Effector CD8-positive, alpha-beta T cell (primary cell): ENCODE data around the gene FARP2.

Experiments
- DNase-seq: peaks from one replicate; lab custom pipeline; 2025; lab: John Stamatoyannopoulos, UW

Gene FARP2

GRCh38 chr2:241485172-241485911 is 129.3 kb downstream of the FARP2 start:
- DNase-seq = no peak

GRCh38 chr2:241489088-241489487 is 133.0 kb downstream of the FARP2 start:
- DNase-seq = no peak

- DNase-seq = no peak
Observed at GRCh38 chr2:241489733-241490680, 133.9 kb downstream of the FARP2 start.

- no peak for DNase-seq
Observed at GRCh38 chr2:241490825-241491506, 134.9 kb downstream of the FARP2 start.

- DNase-seq = no peak
Observed at GRCh38 chr2:241491549-241492173, 135.6 kb downstream of the FARP2 start.

- DNase-seq = no peak
Observed at GRCh38 chr2:241492174-241492565, 136.1 kb downstream of the FARP2 start.

- no peak for DNase-seq
Observed at GRCh38 chr2:241493092-241493491, 137.0 kb downstream of the FARP2 start.

- DNase-seq = no peak
Observed at GRCh38 chr2:241494311-241494908, 138.3 kb downstream of the FARP2 start.

- DNase-seq = no peak
Observed at GRCh38 chr2:241495172-241496002, 139.3 kb downstream of the FARP2 start.

- no peak for DNase-seq
Observed at GRCh38 chr2:241496003-241496707, 140.1 kb downstream of the FARP2 start.

- no peak for DNase-seq
Observed at GRCh38 chr2:241496904-241497877, 141.1 kb downstream of the FARP2 start.

- no peak for DNase-seq
Observed at GRCh38 chr2:241498115-241499070, 142.3 kb downstream of the FARP2 start.

GRCh38 chr2:241499146-241499965 is 143.3 kb downstream of the FARP2 start:
- no peak for DNase-seq

GRCh38 chr2:241500016-241500415 is 143.9 kb downstream of the FARP2 start:
- DNase-seq = no peak

- no peak for DNase-seq
Observed at GRCh38 chr2:241500431-241500975, 144.4 kb downstream of the FARP2 start.

- no peak for DNase-seq
Observed at GRCh38 chr2:241501099-241501541, 145.0 kb downstream of the FARP2 start.
